H1 (cell line): ENCODE results near the gene SNAPIN. TPM values are rescaled to one million over a fixed set of nuclear protein-coding genes. Genes with fewer than 3 reads are reported as not detected.

Experiments
- CTCF ChIA-PET: fragments of 300-600 bp; sonication (Branson Sonifier 250); formaldehyde crosslinking; loops from one replicate; lab custom pipeline; 2021; ENCODE audit not compliant: partially characterized antibody; lab: Charles Lee
- POLR2A ChIA-PET: fragments of 300-600 bp; sonication (Branson Sonifier 250); formaldehyde crosslinking; loops from one replicate; lab custom pipeline; 2021; ENCODE audit warnings: inconsistent platforms; ENCODE audit not compliant: partially characterized antibody; lab: Charles Lee
- DNase-seq, 2 experiments: peaks; one replicate each; pipeline versions ENCODE4 v3.0.0 to v3.0.0-alpha.2; 2010 to 2022; ENCODE audit warnings: low spot score in 2 of 2, low read depth in 1 of 2, mixed read lengths in 1 of 2
- FAIRE-seq: peaks from 2 replicates; lab custom pipeline; 2011; peaks lifted over from hg19 to GRCh38; lab: Jason Lieb, UNC
- H2AFZ ChIP-seq: 2 replicates; pipeline ENCODE4 v1.8.1; 2012; ENCODE audit warnings: low read length, inconsistent platforms
- H2AK5ac ChIP-seq: 2 replicates; pipeline ENCODE4 v1.6.1; 2013; ENCODE audit warnings: low read depth, low read length
- H2BK120ac ChIP-seq: replicated peaks from 2 replicates; pipeline ENCODE3; 2013; ENCODE audit warnings: low read depth, low read length, inconsistent platforms
- H2BK12ac ChIP-seq: 2 replicates; pipeline ENCODE4 v1.6.1; 2013; ENCODE audit warnings: low read depth, low read length
- H2BK15ac ChIP-seq: 2 replicates; pipeline ENCODE4 v1.6.1; 2013; ENCODE audit warnings: low read length
- H2BK20ac ChIP-seq: 2 replicates; pipeline ENCODE4 v1.6.1; 2013; ENCODE audit warnings: low read length
- H2BK5ac ChIP-seq: 2 replicates; pipeline ENCODE4 v1.6.1; 2013; ENCODE audit warnings: low read depth, low read length
- H3K14ac ChIP-seq: 2 replicates; pipeline ENCODE4 v1.6.1; 2013; ENCODE audit warnings: inconsistent platforms; ENCODE audit not compliant: insufficient read length
- H3K18ac ChIP-seq: 2 replicates; pipeline ENCODE4 v1.6.1; 2013; ENCODE audit warnings: low read length; ENCODE audit errors: extremely low read depth
- H3K23ac ChIP-seq: 2 replicates; pipeline ENCODE4 v1.6.1; 2013; ENCODE audit warnings: inconsistent platforms; ENCODE audit not compliant: insufficient read length
- H3K23me2 ChIP-seq: 2 replicates; pipeline ENCODE4 v1.6.1; 2013; ENCODE audit warnings: low read depth, low read length
- H3K27ac ChIP-seq: 2 replicates; pipeline ENCODE4 v1.6.1; 2011; ENCODE audit warnings: low read depth, low read length, inconsistent platforms
- H3K27me3 ChIP-seq, 4 experiments: replicated peaks in 1 of 4; 1 replicate in 1 of 4; 2 replicates in 3 of 4; pipeline versions ENCODE4 v1.6.1 to v1.8.1; 2011 to 2013; ENCODE audit warnings: low read length in 3 of 4, mild to moderate bottlenecking in 3 of 4, inconsistent platforms in 2 of 4, mixed read lengths in 2 of 4, moderate library complexity in 1 of 4; ENCODE audit not compliant: control insufficient read depth in 3 of 4, insufficient read depth in 3 of 4; ENCODE audit errors: extremely low read depth in 1 of 4
- H3K36me3 ChIP-seq, 4 experiments: 2 replicates each; pipeline versions ENCODE4 v1.6.1 to v1.8.1; 2011 to 2013; ENCODE audit warnings: mild to moderate bottlenecking in 4 of 4, low read length in 3 of 4, moderate library complexity in 2 of 4, control low read depth in 1 of 4, inconsistent platforms in 1 of 4; ENCODE audit not compliant: insufficient read depth in 4 of 4, control insufficient read depth in 2 of 4
- H3K4ac ChIP-seq: replicated peaks from 2 replicates; pipeline ENCODE3; 2013; ENCODE audit warnings: low read length, low read depth, mixed read lengths, inconsistent platforms; ENCODE audit not compliant: insufficient read length
- H3K4me1 ChIP-seq, 4 experiments: replicated peaks in 1 of 4; 1 replicate in 1 of 4; 2 replicates in 3 of 4; pipeline versions ENCODE4 v1.6.1 to v1.8.1; 2011 to 2013; ENCODE audit warnings: low read length in 3 of 4, inconsistent platforms in 2 of 4, mixed read lengths in 1 of 4; ENCODE audit not compliant: insufficient read depth in 4 of 4, control insufficient read depth in 3 of 4
- H3K4me2 ChIP-seq, 2 experiments: 2 replicates each; pipeline versions ENCODE4 v1.6.1 to v1.8.1; 2011 to 2013; ENCODE audit warnings: low read depth in 2 of 2, low read length in 2 of 2, control low read depth in 1 of 2, inconsistent platforms in 1 of 2, mild to moderate bottlenecking in 1 of 2; ENCODE audit not compliant: insufficient read depth in 1 of 2
- H3K4me3 ChIP-seq, 4 experiments: fragments of 200-600, 300-600 bp in 1 of 4; sonication (generic), shearing (Covaris generic), sonication (Bioruptor Twin) in 1 of 4; 2 replicates each; pipeline versions ENCODE4 v1.5.1 to v1.8.1; 2011 to 2016; ENCODE audit warnings: low read length in 4 of 4, low read depth in 3 of 4, control low read depth in 2 of 4, inconsistent platforms in 2 of 4, mild to moderate bottlenecking in 2 of 4, mixed read lengths in 1 of 4, moderate library complexity in 1 of 4; ENCODE audit not compliant: insufficient read depth in 2 of 4; ENCODE audit errors: extremely low read depth in 1 of 4
- H3K56ac ChIP-seq: replicated peaks from 2 replicates; pipeline ENCODE3; 2013; ENCODE audit warnings: low read depth, mild to moderate bottlenecking, mixed read lengths, low read length, inconsistent platforms; ENCODE audit not compliant: insufficient read length
- H3K79me1 ChIP-seq: 2 replicates; pipeline ENCODE4 v1.6.1; 2013; ENCODE audit warnings: low read depth, low read length, control low read depth
- H3K79me2 ChIP-seq, 2 experiments: 2 replicates each; pipeline versions ENCODE4 v1.6.1 to v1.8.1; 2012 to 2013; ENCODE audit warnings: low read length in 2 of 2, mild to moderate bottlenecking in 2 of 2, inconsistent platforms in 1 of 2; ENCODE audit not compliant: insufficient read depth in 2 of 2, control insufficient read depth in 1 of 2
- H3K9ac ChIP-seq, 4 experiments: replicated peaks in 1 of 4; 1 replicate in 1 of 4; 2 replicates in 3 of 4; pipeline versions ENCODE4 v1.6.1 to v1.8.1; 2011 to 2013; ENCODE audit warnings: low read depth in 3 of 4, low read length in 3 of 4, control low read depth in 2 of 4, mild to moderate bottlenecking in 2 of 4, moderate library complexity in 2 of 4, inconsistent platforms in 1 of 4; ENCODE audit errors: extremely low read depth in 1 of 4
- H3K9me3 ChIP-seq, 2 experiments: 2 replicates each; pipeline versions ENCODE4 v1.6.1 to v1.8.1; 2012 to 2013; ENCODE audit warnings: mild to moderate bottlenecking in 2 of 2, moderate library complexity in 2 of 2, control low read depth in 1 of 2, inconsistent platforms in 1 of 2, low read depth in 1 of 2, low read length in 1 of 2, mixed read lengths in 1 of 2; ENCODE audit not compliant: insufficient read depth in 2 of 2
- H4K20me1 ChIP-seq, 2 experiments: replicated peaks in 1 of 2; 2 replicates each; pipeline versions ENCODE3 to v1.8.1; 2011 to 2013; ENCODE audit warnings: inconsistent platforms in 2 of 2, low read length in 2 of 2, mild to moderate bottlenecking in 1 of 2; ENCODE audit not compliant: insufficient read depth in 2 of 2, control insufficient read depth in 1 of 2
- H4K5ac ChIP-seq: 2 replicates; pipeline ENCODE4 v1.6.1; 2013; ENCODE audit warnings: low read length, low read depth, mixed read lengths, inconsistent platforms; ENCODE audit not compliant: insufficient read length
- H4K8ac ChIP-seq: 2 replicates; pipeline ENCODE4 v1.8.0; 2013; ENCODE audit warnings: mild to moderate bottlenecking, moderate library complexity, low read length, inconsistent platforms; ENCODE audit not compliant: insufficient read depth; ENCODE audit errors: extremely low read depth
- H4K91ac ChIP-seq: replicated peaks from 2 replicates; pipeline ENCODE3; 2013; ENCODE audit warnings: low read length, mixed read lengths, inconsistent platforms; ENCODE audit not compliant: insufficient read length
- CBX5 ChIP-seq: fragments of 300-800, 300-1000 bp; sonication (generic); IDR thresholded peaks from 2 replicates; pipeline ENCODE4 v1.7.1; 2016; ENCODE audit warnings: antibody characterized with exemption, low read length, low read depth
- JUN ChIP-seq: IDR thresholded peaks from 2 replicates; pipeline ENCODE4 v1.6.1; 2011; ENCODE audit warnings: low read depth, mild to moderate bottlenecking, improper control_type of control experiment, low read length
- SIX5 ChIP-seq: IDR thresholded peaks from 2 replicates; pipeline ENCODE4 v1.6.1; 2011; ENCODE audit warnings: mild to moderate bottlenecking, low read depth, low read length
- SP2 ChIP-seq: IDR thresholded peaks from 2 replicates; pipeline ENCODE4 v1.6.1; 2012; ENCODE audit warnings: mild to moderate bottlenecking, low read length, inconsistent platforms
- TEAD4 ChIP-seq: IDR thresholded peaks from 2 replicates; pipeline ENCODE4 v1.6.1; 2012; ENCODE audit warnings: low read depth, low read length, inconsistent platforms, mixed read lengths
- WGBS, 2 experiments: shearing (Covaris generic) in 1 of 2; methylation state at CpG; one replicate each; pipeline versions ENCODE4 v1.1.6 to v1.1.7; 2013 to 2015; ENCODE audit warnings: low lambda C conversion rate in 2 of 2, mixed read lengths in 2 of 2, inconsistent platforms in 1 of 2, low coverage in 1 of 2, missing lambda C conversion rate in 1 of 2; ENCODE audit not compliant: insufficient replicate concordance in 2 of 2, insufficient coverage in 1 of 2, insufficient read length in 1 of 2; ENCODE audit errors: extremely low coverage in 1 of 2, missing lambda C conversion rate in 1 of 2; 5-methylcytosine and 5-hydroxymethylcytosine counted together
- polyA plus RNA-seq, 7 experiments: library from polyadenylated mRNA; depleted of rRNA in 3 of 7; stranded (reverse) in 5 of 7; unstranded in 2 of 7; fragments of >200 nt in 5 of 7; fragments of 200-250 nt in 2 of 7; gene quantifications; 1 replicate in 5 of 7; 2 replicates in 1 of 7; 4 replicates in 1 of 7; pipeline versions ENCODE4 v1.2.1 to v1.2.3, GENCODE V29; 2011 to 2013; ENCODE audit warnings: missing spikeins in 2 of 7, mixed read lengths in 2 of 7
- total RNA-seq: library from RNA; stranded (reverse); fragmentation: NEBNext Ultra II Directional; extraction: Animal tissue kit (Norgen Biotek cat#: 25700); gene quantifications from 2 replicates; pipeline ENCODE4 v1.2.1, GENCODE V29; 2021
- TF ChIP-seq, protein P1 (sequence below): IDR thresholded peaks from 2 replicates; pipeline ENCODE4 v1.6.1; 2011; ENCODE audit warnings: low read depth, mild to moderate bottlenecking, low read length; ENCODE audit not compliant: insufficient read depth

Gene SNAPIN
- total and polyA plus RNA-seq, 2 of the 8 experiments (the other 6 are each of a cell fraction or from before 2014, with no cell fraction given) = 25.7 to 31.1 TPM

DNA sequence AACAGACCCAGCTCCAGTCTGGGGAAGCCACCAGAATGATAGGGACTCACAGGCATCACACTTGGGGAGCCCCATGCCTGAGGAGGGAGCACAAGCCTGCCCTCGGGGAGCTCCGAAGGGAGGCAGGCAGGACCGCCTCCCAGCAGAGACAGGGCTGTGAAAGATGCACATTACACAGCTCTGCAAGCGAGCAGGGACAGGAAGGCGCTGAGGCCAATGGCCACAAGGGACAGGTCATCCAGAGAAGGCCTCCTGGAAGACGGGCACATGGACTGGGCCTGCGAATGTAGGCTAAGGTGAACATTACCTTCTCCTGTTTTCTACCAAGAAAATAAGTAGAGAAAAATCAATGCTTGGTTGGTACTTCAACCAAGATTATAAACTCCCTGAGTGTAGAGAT lies 24.2 kb downstream of the SNAPIN start:
- CTCF ChIA-PET = interaction anchor here (0.9 to 14.0 kb wide), 2 partner anchors 70 to 90 kb away, joined by 3 to 190 read pairs; no protein-coding TSS in a partner anchor
- Histone ChIP-seq H3K4me3 (no peak overlapping the region), H3K27ac (no peak overlapping the region), H2BK5ac (no peak overlapping the region), H4K20me1 (no peaks in the 10 kb centered on the region), H3K14ac (no peak overlapping the region), H2AK5ac (no peak overlapping the region), H2BK15ac (no peak overlapping the region), H2BK120ac (no peak overlapping the region), H2BK20ac (no peak overlapping the region), H3K9ac (no peak overlapping the region), H3K23ac (no peak overlapping the region), H4K5ac (no peak overlapping the region), H2BK12ac (no peak overlapping the region), H3K4ac (no peak overlapping the region), H4K91ac (no peak overlapping the region), H3K36me3 (peaks cover 0 to 5% (median 2%) of the 10 kb centered on the region in 4 experiments; a peak in 2 of 8 replicates), H3K23me2 (peaks cover 26% of the 10 kb centered on the region), H3K9me3 (no peaks in the 10 kb centered on the region; a peak in 1 of 4 replicates), H3K79me2 (no peaks in the 10 kb centered on the region), H3K4me1 (peaks cover 3 to 7% (median 5%) of the 10 kb centered on the region in 4 experiments; a peak in 6 of 7 replicates), H3K4me2 (no peak overlapping the region), H3K27me3 (peaks cover 0 to 20% (median 9%) of the 10 kb centered on the region in 4 experiments; a peak in 5 of 7 replicates), H3K79me1 (no peaks in the 10 kb centered on the region), H4K8ac (no peak overlapping the region), H3K18ac (no peak overlapping the region), H2AFZ (no peak overlapping the region), H3K56ac (no peak overlapping the region)
- FAIRE-seq (no peak), DNase-seq (no peak)
- POLR2A ChIA-PET = interaction anchor here (1.5 kb wide), 2 partner anchors 46 to 88 kb away, joined by 3 read pairs; no protein-coding TSS in a partner anchor
- 85% methylated on average over 7 of the region's 7 CpGs; no CpG with 5 or more reads in 1 of the 2 experiments for WGBS, 2 experiments
- no peak for TF ChIP-seq CBX5
- no peak for TF ChIP-seq SIX5
- no peak for TF ChIP-seq SP2
- no peak for TF ChIP-seq JUN
- TF ChIP-seq, protein P1, sequence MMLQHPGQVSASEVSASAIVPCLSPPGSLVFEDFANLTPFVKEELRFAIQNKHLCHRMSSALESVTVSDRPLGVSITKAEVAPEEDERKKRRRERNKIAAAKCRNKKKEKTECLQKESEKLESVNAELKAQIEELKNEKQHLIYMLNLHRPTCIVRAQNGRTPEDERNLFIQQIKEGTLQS = no peak
- no peak for TF ChIP-seq TEAD4
